Ureter (tissue), 1 donor: ENCODE measurements around the gene RAB3C. TPM values are rescaled to one million over a fixed set of nuclear protein-coding genes. Genes with fewer than 3 reads are reported as not detected.
"Not testable (repeated sequence)": the region's sequence is repeated elsewhere in the genome, so short reads cannot be mapped to it uniquely, and the experiment has no call there.

Experiments used
- DNase-seq: peaks from one replicate; pipeline ENCODE4 v3.0.0-alpha.2; 2020; ENCODE audit warnings: low spot score
- total RNA-seq: library from RNA; stranded (reverse); gene quantifications from one replicate; pipeline ENCODE4 v1.2.4, GENCODE V29; 2023
- donor health status: DM: yes; HTN: yes; CAD: no.

The RAB3C gene
- total RNA-seq, 1 donor from 2014 or later = 5.8 TPM

- no peak for DNase-seq
These were observed 92.5 kb downstream of the RAB3C start for GRCh38 chr5:58675341-58675740.

GRCh38 chr5:58677650-58678049 lies 94.8 kb downstream of the RAB3C start:
- DNase-seq = no peak

GRCh38 chr5:58680503-58680902 lies 97.6 kb downstream of the RAB3C start:
- DNase-seq = no peak

- DNase-seq = no peak
These were observed 99.1 kb downstream of the RAB3C start for GRCh38 chr5:58681943-58682342.

GRCh38 chr5:58683567-58683966 lies 100.7 kb downstream of the RAB3C start:
- DNase-seq = no peak

GRCh38 chr5:58687079-58687478 lies 104.2 kb downstream of the RAB3C start:
- no peak for DNase-seq

- DNase-seq = no peak
These were observed 104.7 kb downstream of the RAB3C start for GRCh38 chr5:58687595-58687994.

- not testable (repeated sequence) for DNase-seq
These were observed 116.3 kb downstream of the RAB3C start for GRCh38 chr5:58699088-58699761.

- DNase-seq = no peak
These were observed 116.9 kb downstream of the RAB3C start for GRCh38 chr5:58699762-58700118.

GRCh38 chr5:58703925-58704555 lies 121.2 kb downstream of the RAB3C start:
- no peak for DNase-seq

GRCh38 chr5:58706736-58707135 lies 123.9 kb downstream of the RAB3C start:
- no peak for DNase-seq

- DNase-seq = no peak
These were observed 125.6 kb downstream of the RAB3C start for GRCh38 chr5:58708456-58708855.

- not testable (repeated sequence) for DNase-seq
These were observed 127.5 kb downstream of the RAB3C start for GRCh38 chr5:58710425-58710824.

GRCh38 chr5:58710871-58711270 lies 128.0 kb downstream of the RAB3C start:
- DNase-seq = no peak

GRCh38 chr5:58711965-58712364 lies 129.1 kb downstream of the RAB3C start:
- no peak for DNase-seq

- no peak for DNase-seq
These were observed 131.2 kb downstream of the RAB3C start for GRCh38 chr5:58714046-58714445.

GRCh38 chr5:58715997-58716656 lies 133.3 kb downstream of the RAB3C start:
- no peak for DNase-seq

GRCh38 chr5:58716713-58717112 lies 133.8 kb downstream of the RAB3C start:
- DNase-seq = no peak

- DNase-seq = no peak
These were observed 134.6 kb downstream of the RAB3C start for GRCh38 chr5:58717303-58718007.

GRCh38 chr5:58718269-58718978 lies 135.5 kb downstream of the RAB3C start:
- DNase-seq = no peak

- no peak for DNase-seq
These were observed 139.3 kb downstream of the RAB3C start for GRCh38 chr5:58722160-58722559.

- no peak for DNase-seq
These were observed 142.1 kb downstream of the RAB3C start for GRCh38 chr5:58724992-58725391.
